Large intestine (tissue), 3 donors: ENCODE results near the gene SERPINA6. TPM values are rescaled to one million over a fixed set of nuclear protein-coding genes. Genes with fewer than 3 reads are reported as not detected.
A peak's percentile ranks its signal among the peaks of the same experiment; 100 is the strongest.
"Not testable (repeated sequence)": the region's sequence is repeated elsewhere in the genome, so short reads cannot be mapped to it uniquely, and the experiment has no call there.

Source experiments
- DNase-seq, 2 donors: peaks; one replicate each; pipeline versions ENCODE4 v3.0.0 to v3.0.0-alpha.2; 2013
- H3K27ac ChIP-seq: one replicate; pipeline ENCODE4 v1.5.1; 2013; ENCODE audit warnings: low read length
- H3K27me3 ChIP-seq: 2 replicates; pipeline ENCODE4 v1.6.1; 2013; ENCODE audit warnings: low read length; ENCODE audit not compliant: control insufficient read depth, insufficient read depth
- H3K36me3 ChIP-seq: 2 replicates; pipeline ENCODE4 v1.6.1; 2013; ENCODE audit warnings: low read length; ENCODE audit not compliant: control insufficient read depth, insufficient read depth
- H3K4me1 ChIP-seq: one replicate; pipeline ENCODE4 v1.6.1; 2013; ENCODE audit warnings: low read length; ENCODE audit not compliant: control insufficient read depth, insufficient read depth
- H3K4me3 ChIP-seq: one replicate; pipeline ENCODE4 v1.5.1; 2013; ENCODE audit warnings: low read length
- H3K9me3 ChIP-seq: one replicate; pipeline ENCODE4 v1.6.1; 2013; ENCODE audit warnings: mild to moderate bottlenecking, low read depth, low read length, moderate library complexity; ENCODE audit not compliant: control insufficient read depth
- WGBS: methylation state at CpG from one replicate; pipeline ENCODE4 v1.1.5; 2013; ENCODE audit warnings: low lambda C conversion rate; ENCODE audit not compliant: insufficient coverage; 5-methylcytosine and 5-hydroxymethylcytosine counted together
- polyA plus RNA-seq: library from polyadenylated mRNA; unstranded; fragments of 120-200 nt; gene quantifications from one replicate; pipeline ENCODE4 v1.2.1, GENCODE V29; 2013

SERPINA6 gene
- polyA plus RNA-seq, 1 donor = 0.45 TPM

DNA sequence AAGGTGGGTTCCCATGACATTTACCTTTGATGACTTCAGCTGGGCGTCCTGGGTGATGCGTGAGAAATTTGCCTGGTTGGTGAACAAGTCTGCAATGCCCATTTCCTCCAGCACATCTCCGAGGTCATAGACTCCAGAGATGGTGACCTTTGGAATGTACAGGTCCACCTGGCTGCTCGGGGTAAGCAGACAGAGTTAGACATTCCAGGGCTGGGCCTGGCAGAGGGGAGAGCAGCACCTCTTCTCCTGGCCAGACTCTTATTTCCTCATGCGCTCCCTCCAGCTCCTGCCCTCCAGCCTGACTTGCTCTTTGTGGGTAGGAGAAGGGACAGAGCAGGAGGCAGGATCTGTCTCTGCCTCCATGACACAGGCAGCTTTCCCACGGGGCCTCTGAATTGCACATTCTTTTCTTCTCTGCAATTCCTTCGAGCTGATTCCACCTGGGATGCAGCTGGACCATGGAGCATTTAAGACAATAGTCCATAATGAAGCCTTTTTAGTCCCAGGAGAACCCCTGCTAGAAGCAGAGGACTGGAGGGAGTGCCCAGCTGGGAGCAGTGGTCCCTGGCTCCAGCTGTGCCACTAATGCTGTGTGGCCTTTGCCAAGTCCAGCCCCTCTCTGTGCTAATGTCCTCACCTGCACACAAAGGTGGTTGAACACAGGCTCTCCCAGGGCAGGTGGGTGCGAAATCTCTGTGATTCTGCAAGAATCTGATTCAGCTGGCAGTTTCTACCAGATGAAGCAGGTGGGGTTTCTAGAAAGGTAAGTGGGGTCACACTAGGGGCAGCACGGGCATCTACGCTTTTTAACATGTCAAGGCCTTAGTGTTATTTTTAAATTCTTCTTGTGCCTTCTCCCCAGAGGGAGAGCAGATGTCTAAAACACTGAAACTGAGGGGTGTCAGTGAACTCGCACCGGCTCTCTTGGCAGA is 16.8 kb downstream of the SERPINA6 start:
- H3K4me1 ChIP-seq = peaks cover 11% of the 10 kb centered on the region
- DNase-seq = peak; percentile 45 to 73
- WGBS = no CpG with 5 or more reads among the region's 12 CpGs

DNA sequence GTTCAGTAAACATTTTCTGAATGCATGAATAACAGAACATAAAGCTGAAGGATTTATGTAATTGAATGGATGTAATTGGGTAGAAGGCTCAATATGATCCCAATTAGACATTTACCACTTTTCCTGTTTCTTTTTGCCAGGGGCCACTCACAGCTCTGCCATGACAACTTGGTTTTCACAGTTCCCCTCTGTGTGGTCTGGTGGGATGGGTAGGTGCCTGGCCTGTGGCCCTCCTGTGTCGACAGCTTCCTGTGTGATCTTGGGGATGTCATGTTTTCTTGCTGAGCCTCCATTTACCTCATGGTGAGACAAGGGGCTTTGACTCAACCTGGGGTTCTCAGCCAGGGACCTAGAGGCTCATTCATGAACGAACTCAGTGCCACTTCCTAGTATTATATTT is 17.5 kb downstream of the SERPINA6 start:
- H3K4me3 ChIP-seq = no peak overlapping the region
- WGBS = no CpG with 5 or more reads among the region's 2 CpGs
- DNase-seq = no peak

More for the DNA sequence above, 16.8 kb downstream of the SERPINA6 start:
- Histone ChIP-seq H3K9me3 (no peaks in the 10 kb centered on the region), H3K27ac (peak overlapping the region; percentile 54), H3K4me3 (no peak overlapping the region), H3K36me3 (no peaks in the 10 kb centered on the region), H3K27me3 (no peaks in the 10 kb centered on the region)

DNA sequence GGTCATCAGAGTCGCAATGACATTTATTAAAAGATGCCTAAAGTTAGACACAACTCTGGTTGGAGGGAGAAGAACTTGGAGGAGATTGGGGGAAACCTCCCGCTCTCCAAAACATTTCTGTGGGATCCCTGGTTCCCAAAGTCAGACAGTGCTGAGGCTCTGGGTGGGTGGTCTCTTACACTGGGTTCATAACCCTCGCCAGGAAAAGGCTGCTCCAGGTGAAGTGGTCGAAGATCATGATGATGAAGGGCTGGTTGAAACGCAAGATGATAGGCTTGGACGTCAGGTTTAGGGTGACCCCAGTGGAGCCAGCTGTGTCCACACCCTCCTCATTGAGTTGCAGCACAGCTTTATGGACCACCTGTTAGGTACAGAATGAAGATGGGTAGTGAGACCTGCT is 18.9 kb downstream of the SERPINA6 start:
- Histone ChIP-seq H3K4me1 (peaks cover 11% of the 10 kb centered on the region), H3K27me3 (no peaks in the 10 kb centered on the region), H3K9me3 (no peaks in the 10 kb centered on the region), H3K36me3 (no peaks in the 10 kb centered on the region), H3K4me3 (no peak overlapping the region), H3K27ac (no peak overlapping the region)
- WGBS = no CpG with 5 or more reads among the region's 6 CpGs
- no peak for DNase-seq

More for the DNA sequence above, 17.5 kb downstream of the SERPINA6 start:
- Histone ChIP-seq H3K4me1 (peaks cover 11% of the 10 kb centered on the region), H3K9me3 (no peaks in the 10 kb centered on the region), H3K27me3 (no peaks in the 10 kb centered on the region), H3K27ac (no peak overlapping the region), H3K36me3 (no peaks in the 10 kb centered on the region)

DNA sequence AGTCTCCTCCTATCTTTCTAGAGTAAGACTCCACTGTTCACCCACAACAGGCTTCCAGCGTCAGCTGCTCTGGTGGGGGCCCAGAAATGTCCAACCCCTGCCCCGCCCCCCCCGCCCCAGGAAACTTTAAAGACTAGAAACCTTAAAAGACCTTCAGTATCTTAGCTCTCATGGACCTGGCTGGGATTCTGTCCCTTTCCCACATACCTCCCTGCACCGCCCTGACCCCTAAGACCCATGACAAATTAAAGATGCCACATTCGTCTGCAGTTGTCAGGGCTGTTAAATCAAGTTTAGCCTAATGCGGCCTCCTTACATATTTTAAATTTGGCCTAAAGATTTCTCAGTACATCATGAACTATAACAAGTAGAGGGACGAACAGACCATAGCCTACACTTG is 20.0 kb downstream of the SERPINA6 start:
- no peak overlapping the region for H3K4me3 ChIP-seq
- H3K36me3 ChIP-seq = no peaks in the 10 kb centered on the region
- WGBS = no CpG with 5 or more reads among the region's 7 CpGs
- H3K9me3 ChIP-seq = no peaks in the 10 kb centered on the region
- no peak for DNase-seq
- H3K27me3 ChIP-seq = no peaks in the 10 kb centered on the region
- H3K4me1 ChIP-seq = peaks cover 11% of the 10 kb centered on the region
- H3K27ac ChIP-seq = no peak overlapping the region

DNA sequence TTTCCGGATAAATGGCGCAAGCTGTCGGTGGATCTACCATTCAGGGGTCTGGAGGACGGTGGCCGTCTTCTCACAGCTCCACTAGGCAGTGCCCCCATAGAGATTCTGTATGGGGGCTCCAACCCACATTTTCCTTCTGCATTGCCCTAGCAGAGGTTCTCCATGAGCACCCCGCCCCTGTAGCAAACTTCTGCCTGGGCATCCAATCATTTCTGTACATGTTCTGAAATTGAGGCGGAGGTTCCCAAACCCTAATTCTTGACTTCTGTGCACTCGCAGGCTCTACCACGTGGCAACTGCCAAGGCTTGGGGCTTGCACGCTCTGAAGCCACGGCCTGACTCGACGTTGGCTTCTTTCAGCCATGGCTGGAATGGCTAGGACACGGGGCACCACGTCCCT is 25.0 kb downstream of the SERPINA6 start:
- no peak for DNase-seq
- Histone ChIP-seq H3K27ac (no peak overlapping the region), H3K9me3 (no peaks in the 10 kb centered on the region), H3K27me3 (no peaks in the 10 kb centered on the region), H3K36me3 (no peaks in the 10 kb centered on the region), H3K4me3 (no peak overlapping the region), H3K4me1 (peaks cover 6% of the 10 kb centered on the region)
- no CpG with 5 or more reads among the region's 15 CpGs for WGBS

DNA sequence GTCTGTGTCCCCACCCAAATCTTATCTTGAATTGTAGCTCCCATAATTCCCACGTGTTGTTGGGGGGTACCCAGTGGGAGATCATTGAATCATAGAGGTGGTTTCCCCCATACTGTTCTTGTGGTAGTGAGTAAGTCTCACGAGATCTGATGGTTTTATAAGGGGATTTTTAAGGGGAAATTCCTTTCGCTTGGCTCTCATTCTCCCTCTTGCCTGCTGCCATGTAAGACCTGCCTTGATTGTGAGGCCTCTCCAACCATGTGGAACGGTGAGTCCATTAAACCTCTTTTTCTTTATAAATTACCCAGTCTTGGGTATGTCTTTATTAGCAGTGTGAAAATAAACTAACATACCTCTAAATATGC is 27.0 kb downstream of the SERPINA6 start:
- not testable (repeated sequence) for H3K9me3 ChIP-seq, H3K36me3 ChIP-seq, H3K27me3 ChIP-seq, H3K27ac ChIP-seq, H3K4me3 ChIP-seq, DNase-seq
- 100% methylated on average over 1 of the region's 4 CpGs for WGBS
- H3K4me1 ChIP-seq = peaks cover 21% of the 10 kb centered on the region

DNA sequence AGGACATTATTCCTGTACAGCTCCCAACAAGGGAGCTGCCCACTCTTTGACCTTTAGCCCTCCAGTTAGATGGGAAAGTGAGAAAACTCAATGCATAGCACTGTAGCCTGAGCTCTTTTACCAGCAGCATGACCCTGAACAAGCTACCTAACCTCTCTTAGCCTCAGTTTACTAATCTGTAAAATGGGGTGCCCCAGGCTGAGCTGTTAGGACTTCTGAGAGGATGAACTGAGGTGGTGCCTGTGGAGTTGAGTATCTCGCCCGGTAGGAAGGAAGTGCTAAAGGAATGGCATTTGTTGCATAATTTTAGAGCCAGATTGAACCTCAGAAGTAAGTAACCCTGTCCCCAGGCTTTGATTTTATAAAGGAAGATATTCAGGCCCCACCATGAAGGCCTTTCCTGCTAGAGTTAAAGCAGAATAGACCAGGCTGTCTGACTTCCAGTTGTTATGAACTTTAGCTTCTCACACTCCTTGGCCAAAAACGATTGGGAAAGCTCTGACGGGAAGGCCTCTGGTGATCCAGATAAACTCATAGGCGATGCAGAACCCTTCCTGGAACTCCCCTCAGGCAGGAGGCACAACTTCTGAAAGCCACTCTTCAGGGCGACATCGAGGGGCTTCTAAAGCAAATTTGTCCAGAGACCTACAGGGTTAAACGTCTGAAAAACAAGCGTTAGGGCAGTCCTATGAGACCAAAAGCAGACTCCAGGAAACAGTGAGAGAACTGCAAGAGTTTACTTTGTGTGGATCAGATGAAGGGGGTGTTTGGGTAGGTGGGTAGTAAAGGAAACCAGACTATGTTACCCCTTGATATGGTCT is 27.6 kb downstream of the SERPINA6 start:
- Histone ChIP-seq H3K27ac (no peak overlapping the region), H3K36me3 (no peaks in the 10 kb centered on the region), H3K4me1 (peaks cover 21% of the 10 kb centered on the region), H3K9me3 (no peaks in the 10 kb centered on the region), H3K27me3 (no peaks in the 10 kb centered on the region), H3K4me3 (no peak overlapping the region)
- DNase-seq = no peak
- WGBS = 60% methylated on average over 1 of the region's 9 CpGs

DNA sequence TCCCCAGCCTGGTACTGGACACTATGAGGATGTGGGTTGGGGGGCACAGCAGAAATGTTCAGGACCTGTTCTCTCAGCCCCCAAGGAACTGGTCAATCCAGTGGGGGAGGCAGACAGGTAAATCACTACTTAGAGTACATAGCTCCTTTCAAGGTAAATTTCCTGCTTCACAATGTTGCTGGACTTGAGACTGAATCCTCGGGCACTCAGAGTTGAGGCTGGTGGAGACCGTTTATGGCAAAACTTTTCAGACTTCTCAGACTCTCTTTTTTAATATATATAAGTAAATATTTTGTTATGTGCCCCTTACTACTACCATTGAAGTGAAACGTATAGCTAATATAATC is 29.6 kb downstream of the SERPINA6 start:
- H3K36me3 ChIP-seq = no peaks in the 10 kb centered on the region
- no peaks in the 10 kb centered on the region for H3K27me3 ChIP-seq
- no peak for DNase-seq
- H3K4me3 ChIP-seq = no peak overlapping the region
- peak overlapping the region; percentile 41 for H3K27ac ChIP-seq
- H3K4me1 ChIP-seq = peaks cover 21% of the 10 kb centered on the region
- no peaks in the 10 kb centered on the region for H3K9me3 ChIP-seq
- no CpG with 5 or more reads among the region's 3 CpGs for WGBS

DNA sequence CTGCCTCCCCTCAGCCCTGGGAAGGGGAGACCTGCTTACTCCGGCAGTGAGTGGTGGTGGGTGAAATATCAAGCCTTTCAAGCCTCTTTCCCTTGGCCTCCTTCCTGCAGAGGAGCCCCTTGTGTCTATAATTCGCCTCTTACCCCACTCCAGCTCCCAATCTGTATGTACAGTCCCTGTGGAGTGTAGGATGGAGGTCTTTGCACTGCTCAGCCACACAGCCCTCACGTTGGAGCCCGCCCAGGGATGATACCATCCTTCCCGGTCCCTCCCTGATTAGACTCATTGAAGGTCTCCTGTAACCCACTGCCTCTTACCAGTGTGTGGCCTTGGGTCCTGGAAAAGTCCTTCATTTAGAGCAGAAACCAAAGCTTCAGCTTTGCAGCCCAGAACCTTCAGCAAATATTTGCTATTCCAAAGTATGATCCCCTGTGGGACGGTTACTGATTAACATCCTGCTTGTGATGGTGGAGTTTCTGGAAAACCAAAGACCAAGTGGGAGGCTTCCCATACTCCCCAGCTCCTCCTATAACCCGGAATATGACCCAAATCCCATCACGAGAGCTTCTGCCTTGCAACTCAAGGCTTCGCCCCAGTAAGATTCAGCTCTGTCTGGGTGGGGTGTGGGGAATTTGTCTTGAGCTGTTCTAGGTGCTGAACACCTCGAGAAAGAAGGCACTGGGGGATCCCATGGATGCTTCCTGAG is 30.1 kb downstream of the SERPINA6 start, which contains the start of gene SERPINA10:
TSS of gene SERPINA10 (minus strand) at position 397 of the 706 bp plus-strand sequence. CDS start 2,675 bp downstream, outside the sequence.
- no peak within 1 kb of the TSS for H3K4me3 ChIP-seq
- H3K36me3 ChIP-seq = no peaks in the 10 kb centered on the region
- no peaks in the 10 kb centered on the region for H3K9me3 ChIP-seq
- peak within 1 kb of the TSS; percentile 41 for H3K27ac ChIP-seq
- peaks cover 21% of the 10 kb centered on the region for H3K4me1 ChIP-seq
- no CpG with 5 or more reads among the region's 10 CpGs for WGBS
- DNase-seq = peak in 1 of 2 donors; percentile 69
- H3K27me3 ChIP-seq = no peaks in the 10 kb centered on the region

DNA sequence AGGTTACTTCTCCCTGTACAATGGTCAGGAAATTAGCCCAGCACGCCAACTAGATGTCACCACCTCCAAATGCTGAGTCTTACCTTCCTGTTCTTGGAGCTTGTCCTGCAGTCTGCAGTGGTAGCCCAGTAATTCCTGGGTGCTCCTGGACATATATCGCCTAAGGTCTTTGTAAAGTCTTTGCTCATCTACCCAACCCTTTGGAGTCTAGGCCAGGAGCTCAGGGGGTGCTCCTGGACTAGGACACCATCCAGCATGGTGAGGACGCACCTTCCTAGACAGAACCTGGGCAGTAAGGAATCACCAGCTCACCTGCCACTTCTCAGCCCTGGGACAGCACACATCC is 30.6 kb downstream of the SERPINA6 start:
- WGBS = no CpG with 5 or more reads among the region's 3 CpGs
- peak overlapping the region; percentile 6 for H3K27ac ChIP-seq
- peak in 1 of 2 donors; percentile 13 for DNase-seq
- H3K27me3 ChIP-seq = no peaks in the 10 kb centered on the region
- H3K4me3 ChIP-seq = no peak overlapping the region
- H3K9me3 ChIP-seq = no peaks in the 10 kb centered on the region
- H3K4me1 ChIP-seq = peaks cover 21% of the 10 kb centered on the region
- H3K36me3 ChIP-seq = no peaks in the 10 kb centered on the region
